Keratinocyte (primary cell): Measurements from ENCODE around the gene TLE1. TPM values are rescaled to one million over a fixed set of nuclear protein-coding genes. Genes with fewer than 3 reads are reported as not detected.

Experiments
- DNase-seq: peaks from one replicate; pipeline ENCODE4 v3.0.0-alpha.2; 2011; ENCODE audit warnings: low read depth, missing footprints, low spot score
- FAIRE-seq: peaks from 2 replicates; lab custom pipeline; 2011; peaks lifted over from hg19 to GRCh38; lab: Jason Lieb, UNC
- H2AFZ ChIP-seq: 2 replicates; pipeline ENCODE4 v1.6.0; 2012; ENCODE audit warnings: low read length, control low read depth, inconsistent platforms; ENCODE audit not compliant: control insufficient read depth
- H3K27ac ChIP-seq: 2 replicates; pipeline ENCODE4 v1.5.1; 2011; ENCODE audit warnings: low read length; ENCODE audit not compliant: control insufficient read depth, insufficient read depth
- H3K27me3 ChIP-seq: 3 replicates; pipeline ENCODE4 v1.6.0; 2011; ENCODE audit warnings: low read length; ENCODE audit not compliant: control insufficient read depth, insufficient read depth; ENCODE audit errors: extremely low read depth
- H3K36me3 ChIP-seq, 2 experiments: 2 replicates in 1 of 2; 3 replicates in 1 of 2; pipeline ENCODE4 v1.5.1; 2011; ENCODE audit warnings: low read length in 2 of 2, mild to moderate bottlenecking in 1 of 2; ENCODE audit not compliant: control insufficient read depth in 2 of 2, insufficient read depth in 2 of 2; ENCODE audit errors: extremely low read depth in 1 of 2
- H3K4me1 ChIP-seq: 3 replicates; pipeline ENCODE4 v1.5.1; 2011; ENCODE audit warnings: low read length; ENCODE audit not compliant: control insufficient read depth, insufficient read depth; ENCODE audit errors: extremely low read depth
- H3K4me2 ChIP-seq: 3 replicates; pipeline ENCODE4 v1.6.0; 2011; ENCODE audit warnings: low read depth, low read length; ENCODE audit not compliant: control insufficient read depth, insufficient read depth; ENCODE audit errors: extremely low read depth
- H3K4me3 ChIP-seq, 3 experiments: fragments of 200-600 bp in 1 of 3; sonication (generic) in 1 of 3; 2 replicates in 2 of 3; 3 replicates in 1 of 3; pipeline ENCODE4 v1.5.1; 2011 to 2016; ENCODE audit warnings: low read length in 3 of 3, mild to moderate bottlenecking in 3 of 3, control low read depth in 2 of 3, inconsistent platforms in 1 of 3, low read depth in 1 of 3, mixed read lengths in 1 of 3, mixed run types in 1 of 3, moderate library complexity in 1 of 3; ENCODE audit not compliant: control insufficient read depth in 2 of 3, insufficient read depth in 2 of 3; ENCODE audit errors: extremely low read depth in 1 of 3
- H3K79me2 ChIP-seq: 2 replicates; pipeline ENCODE4 v1.6.0; 2012; ENCODE audit warnings: low read length; ENCODE audit not compliant: control insufficient read depth, insufficient read depth
- H3K9ac ChIP-seq: 3 replicates; pipeline ENCODE4 v1.6.0; 2011; ENCODE audit warnings: low read length; ENCODE audit not compliant: control insufficient read depth, insufficient read depth; ENCODE audit errors: extremely low read depth
- H3K9me1 ChIP-seq: 3 replicates; pipeline ENCODE4 v1.6.0; 2011; ENCODE audit warnings: low read length; ENCODE audit not compliant: control insufficient read depth, insufficient read depth; ENCODE audit errors: extremely low read depth
- H3K9me3 ChIP-seq: 2 replicates; pipeline ENCODE4 v1.5.1; 2012; ENCODE audit warnings: low read depth, low read length; ENCODE audit not compliant: control insufficient read depth
- H4K20me1 ChIP-seq: 3 replicates; pipeline ENCODE4 v1.6.0; 2011; ENCODE audit warnings: low read length; ENCODE audit not compliant: control insufficient read depth, insufficient read depth; ENCODE audit errors: extremely low read depth
- EZH2 ChIP-seq: IDR thresholded peaks from one replicate; pipeline ENCODE4 v1.6.1; 2012; ENCODE audit warnings: inconsistent platforms, mild to moderate bottlenecking, low read length, moderate library complexity
- dilution Hi-C: fragments of 300-500 bp; cut with MboI; formaldehyde crosslinking; loops from one replicate; pipeline ENCODE4 v1.7.0; 2020; ENCODE audit warnings: low sequenced_read_pairs; ENCODE audit not compliant: extremely low pct_ligation_motif_present
- polyA plus RNA-seq, 5 experiments: library from polyadenylated mRNA; depleted of rRNA in 3 of 5; stranded (reverse) in 3 of 5; stranded (forward) in 1 of 5; unstranded in 1 of 5; fragments of >200 nt; gene quantifications; 1 replicate in 1 of 5; 2 replicates in 3 of 5; 3 replicates in 1 of 5; pipeline versions ENCODE4 v1.2.1 to v1.2.3, GENCODE V29; 2011 to 2012; ENCODE audit warnings: missing spikeins in 2 of 5, low read depth in 1 of 5, low replicate concordance in 1 of 5
- TF ChIP-seq, protein P1 (sequence below), 3 experiments: IDR thresholded peaks in 1 of 3; conservative IDR thresholded peaks in 1 of 3; optimal IDR thresholded peaks in 1 of 3; 2 replicates in 2 of 3; 3 replicates in 1 of 3; pipeline versions ENCODE3 to v1.5.1; 2011; ENCODE audit warnings: low read length in 3 of 3, mild to moderate bottlenecking in 3 of 3, moderate library complexity in 2 of 3, control low read depth in 1 of 3, inconsistent platforms in 1 of 3; ENCODE audit not compliant: insufficient read depth in 2 of 3; ENCODE audit errors: extremely low read depth in 1 of 3

The TLE1 gene
- polyA plus RNA-seq, 1 donor (not counting 4 experiments of a cell fraction or from before 2014, with no cell fraction given): 29.6 TPM

- no peak for DNase-seq
- Histone ChIP-seq H4K20me1 (no peaks in the 10 kb centered on the region), H2AFZ (no peak overlapping the region), H3K9ac (no peak overlapping the region), H3K9me1 (no peaks in the 10 kb centered on the region), H3K36me3 (peaks cover 9 to 13% of the 10 kb centered on the region in 2 experiments), H3K4me3 (no peak overlapping the region), H3K9me3 (no peaks in the 10 kb centered on the region), H3K4me1 (no peaks in the 10 kb centered on the region), H3K27ac (no peak overlapping the region), H3K79me2 (no peaks in the 10 kb centered on the region), H3K27me3 (no peaks in the 10 kb centered on the region), H3K4me2 (no peak overlapping the region)
- TF ChIP-seq EZH2: no peak
- TF ChIP-seq, protein P1, sequence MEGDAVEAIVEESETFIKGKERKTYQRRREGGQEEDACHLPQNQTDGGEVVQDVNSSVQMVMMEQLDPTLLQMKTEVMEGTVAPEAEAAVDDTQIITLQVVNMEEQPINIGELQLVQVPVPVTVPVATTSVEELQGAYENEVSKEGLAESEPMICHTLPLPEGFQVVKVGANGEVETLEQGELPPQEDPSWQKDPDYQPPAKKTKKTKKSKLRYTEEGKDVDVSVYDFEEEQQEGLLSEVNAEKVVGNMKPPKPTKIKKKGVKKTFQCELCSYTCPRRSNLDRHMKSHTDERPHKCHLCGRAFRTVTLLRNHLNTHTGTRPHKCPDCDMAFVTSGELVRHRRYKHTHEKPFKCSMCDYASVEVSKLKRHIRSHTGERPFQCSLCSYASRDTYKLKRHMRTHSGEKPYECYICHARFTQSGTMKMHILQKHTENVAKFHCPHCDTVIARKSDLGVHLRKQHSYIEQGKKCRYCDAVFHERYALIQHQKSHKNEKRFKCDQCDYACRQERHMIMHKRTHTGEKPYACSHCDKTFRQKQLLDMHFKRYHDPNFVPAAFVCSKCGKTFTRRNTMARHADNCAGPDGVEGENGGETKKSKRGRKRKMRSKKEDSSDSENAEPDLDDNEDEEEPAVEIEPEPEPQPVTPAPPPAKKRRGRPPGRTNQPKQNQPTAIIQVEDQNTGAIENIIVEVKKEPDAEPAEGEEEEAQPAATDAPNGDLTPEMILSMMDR (optimal IDR thresholded peaks at IDR 0.05 in 1 of 3, IDR thresholded peaks at IDR 0.05 in 1 of 3, conservative IDR thresholded peaks at IDR 0.05 in 1 of 3; ENCODE audit: extremely low read depth in 1 of 3, insufficient read depth in 2 of 3, low read length in 3 of 3): no peak
- no peak for FAIRE-seq
- dilution Hi-C loops: no loop called here
Observed at GRCh38 chr9:81602887-81603680, 86.3 kb downstream of the TLE1 start.

DNA sequence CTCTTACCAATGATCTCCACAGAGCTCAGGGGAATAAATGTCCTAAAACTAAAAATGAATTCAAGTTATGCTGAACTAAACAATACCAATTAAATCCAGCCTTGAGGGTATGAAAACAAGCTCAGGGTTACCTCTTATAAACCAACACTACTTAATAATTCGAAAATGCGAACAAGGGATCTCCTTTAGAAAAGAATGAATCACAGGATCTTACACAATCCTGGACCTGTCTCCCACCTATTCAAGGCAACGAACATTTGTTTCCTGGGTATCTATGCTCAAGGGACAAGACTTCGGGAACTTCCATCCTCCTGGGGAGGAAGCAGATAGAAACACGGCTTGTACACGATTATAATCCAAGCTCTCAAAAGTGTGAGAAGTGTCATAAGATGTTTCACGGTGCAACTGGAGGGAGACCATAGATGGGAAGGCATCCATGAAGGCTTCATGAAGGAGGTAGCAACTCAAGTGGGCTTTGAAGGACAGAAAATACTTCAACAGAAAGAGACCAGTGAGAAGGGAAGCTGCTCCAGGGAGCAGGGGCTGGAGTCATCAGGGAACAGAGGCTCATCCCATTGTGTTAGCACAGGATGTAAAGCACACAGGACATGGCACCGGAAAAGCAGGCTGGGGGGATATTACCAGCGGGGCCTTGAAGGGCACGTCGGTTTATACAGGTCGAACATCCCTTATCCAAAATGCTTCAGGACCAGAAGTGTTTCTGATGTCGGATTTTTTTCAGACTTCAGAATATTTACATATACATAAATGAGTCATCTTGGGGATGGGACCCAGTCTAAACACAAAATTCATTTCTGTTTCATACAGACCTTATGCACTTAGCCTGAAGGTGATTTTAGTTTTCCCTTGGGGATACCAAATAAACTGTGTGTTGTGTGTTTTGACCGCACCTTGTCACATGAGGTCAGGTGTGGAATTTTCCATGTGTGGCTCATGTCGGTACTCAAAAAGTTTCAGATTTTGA is 87.4 kb downstream of the TLE1 start:
- Histone ChIP-seq H3K27ac (no peak overlapping the region), H3K4me2 (no peak overlapping the region), H3K27me3 (no peaks in the 10 kb centered on the region), H4K20me1 (no peaks in the 10 kb centered on the region), H3K79me2 (no peaks in the 10 kb centered on the region), H3K9me3 (no peaks in the 10 kb centered on the region), H3K36me3 (peaks cover 9 to 10% of the 10 kb centered on the region in 2 experiments), H3K9me1 (no peaks in the 10 kb centered on the region), H3K4me3 (no peak overlapping the region), H2AFZ (no peak overlapping the region), H3K9ac (no peak overlapping the region), H3K4me1 (no peaks in the 10 kb centered on the region)
- dilution Hi-C loops: no loop called here
- FAIRE-seq (no peak), DNase-seq (no peak)
- TF ChIP-seq, protein P1 (optimal IDR thresholded peaks at IDR 0.05 in 1 of 3, IDR thresholded peaks at IDR 0.05 in 1 of 3, conservative IDR thresholded peaks at IDR 0.05 in 1 of 3; ENCODE audit: extremely low read depth in 1 of 3, insufficient read depth in 2 of 3, low read length in 3 of 3): no peak
